HCT116 (cell line): ENCODE measurements around the gene RHBDD1. TPM values are rescaled to one million over a fixed set of nuclear protein-coding genes. Genes with fewer than 3 reads are reported as not detected.

ENCODE experiments used
- ATAC-seq: fragments of 200-7000 bp; cut with Tn5 transposase; 2 replicates; pipeline ENCODE4 v1.9.1; 2020; ENCODE audit warnings: mild to moderate bottlenecking, moderate library complexity
- BruUV-seq: library from RNA; stranded (reverse); fragments of 400-500 nt; replicated peaks from 2 replicates; lab custom pipeline; 2021; lab: Mats Ljungman, UMichigan
- CTCF ChIA-PET: fragments of 300-600 bp; sonication (Branson Sonifier 250); formaldehyde crosslinking; loops from one replicate; lab custom pipeline; 2021; ENCODE audit warnings: antibody characterized with exemption; lab: Charles Lee
- POLR2A ChIA-PET: fragments of 300-600, 350-600 bp; sonication (Branson Sonifier 250); formaldehyde crosslinking; loops from one replicate; lab custom pipeline; 2021; ENCODE audit warnings: antibody characterized with exemption; lab: Charles Lee
- RAD21 ChIA-PET, 2 experiments: fragments of 300-600 bp; sonication (Branson Sonifier 250); formaldehyde crosslinking; loops; one replicate each; lab custom pipeline; 2023; ENCODE audit warnings: low total read pairs in 2 of 2; ENCODE audit not compliant: uncharacterized antibody in 2 of 2, unreplicated experiment in 2 of 2, low non-redundant PET in 1 of 2; lab: Charles Lee
- DNase-seq: peaks from one replicate; pipeline ENCODE4 v3.0.0-alpha.2; 2010; ENCODE audit warnings: low read depth, low spot score
- H2AFZ ChIP-seq: fragments of 200-600 bp; shearing (Covaris generic), sonication (generic); 2 replicates; pipeline ENCODE4 v1.6.1; 2017; ENCODE audit warnings: low read depth, mixed run types, mixed read lengths, antibody characterized with exemption, low read length; ENCODE audit not compliant: poor library complexity, severe bottlenecking
- H3K27ac ChIP-seq: 2 replicates; pipeline ENCODE4 v1.5.1; 2012; ENCODE audit warnings: low read depth, low read length
- H3K27me3 ChIP-seq: fragments of 200-600 bp; sonication (generic); 2 replicates; pipeline ENCODE4 v1.6.1; 2016; ENCODE audit warnings: mixed run types, low read length, mixed read lengths; ENCODE audit not compliant: insufficient read depth
- H3K36me3 ChIP-seq, 2 experiments: fragments of 200-500 bp in 1 of 2; fragments of 200-600 bp in 1 of 2; sonication (Bioruptor generic) in 1 of 2; sonication (generic) in 1 of 2; 2 replicates each; pipeline versions ENCODE4 v1.5.1 to v1.6.1; 2014 to 2016; ENCODE audit warnings: low read length in 2 of 2, inconsistent platforms in 1 of 2, mixed read lengths in 1 of 2, mixed run types in 1 of 2; ENCODE audit not compliant: insufficient read depth in 2 of 2, control insufficient read depth in 1 of 2
- H3K4me1 ChIP-seq, 2 experiments: fragments of 200-600 bp in 1 of 2; sonication (generic) in 1 of 2; 2 replicates each; pipeline versions ENCODE4 v1.5.1 to v1.6.1; 2012 to 2017; ENCODE audit warnings: low read length in 2 of 2, inconsistent platforms in 1 of 2, mild to moderate bottlenecking in 1 of 2, mixed read lengths in 1 of 2, mixed run types in 1 of 2, moderate library complexity in 1 of 2; ENCODE audit not compliant: insufficient read depth in 2 of 2, control insufficient read depth in 1 of 2
- H3K4me2 ChIP-seq: fragments of 200-600 bp; sonication (generic); 2 replicates; pipeline ENCODE4 v1.6.1; 2017; ENCODE audit warnings: mixed run types, low read length, mixed read lengths
- H3K4me3 ChIP-seq, 2 experiments: fragments of 200-600 bp in 1 of 2; sonication (generic) in 1 of 2; replicated peaks in 1 of 2; 2 replicates each; pipeline ENCODE4 v1.5.1; 2011 to 2016; ENCODE audit warnings: low read length in 2 of 2, control low read depth in 1 of 2, low read depth in 1 of 2, mild to moderate bottlenecking in 1 of 2, mixed read lengths in 1 of 2, mixed run types in 1 of 2
- H3K79me2 ChIP-seq: fragments of 200-600 bp; sonication (generic); 2 replicates; pipeline ENCODE4 v1.6.1; 2017; ENCODE audit warnings: mild to moderate bottlenecking, mixed run types, low read length, moderate library complexity, mixed read lengths; ENCODE audit not compliant: insufficient read depth
- H3K9ac ChIP-seq: fragments of 200-600 bp; sonication (generic); 2 replicates; pipeline ENCODE4 v1.6.1; 2016; ENCODE audit warnings: low read length, mixed read lengths
- H3K9me2 ChIP-seq: fragments of 200-600 bp; sonication (generic), shearing (Covaris generic); 2 replicates; pipeline ENCODE4 v1.6.1; 2017; ENCODE audit warnings: mixed run types, mild to moderate bottlenecking, moderate library complexity; ENCODE audit not compliant: insufficient read depth
- H3K9me3 ChIP-seq, 2 experiments: fragments of 200-500 bp in 1 of 2; fragments of 200-600 bp in 1 of 2; sonication (Bioruptor generic) in 1 of 2; sonication (generic) in 1 of 2; 2 replicates each; pipeline ENCODE4 v1.6.1; 2014 to 2017; ENCODE audit warnings: low read length in 2 of 2, mixed read lengths in 2 of 2, inconsistent platforms in 1 of 2, low read depth in 1 of 2, mild to moderate bottlenecking in 1 of 2, mixed run types in 1 of 2, moderate library complexity in 1 of 2; ENCODE audit not compliant: control insufficient read depth in 1 of 2, insufficient read depth in 1 of 2
- H4K20me1 ChIP-seq: fragments of 200-600 bp; sonication (generic), shearing (Covaris generic); 2 replicates; pipeline ENCODE4 v1.6.1; 2017; ENCODE audit warnings: mixed run types, mild to moderate bottlenecking, moderate library complexity; ENCODE audit not compliant: insufficient read depth
- ATF3 ChIP-seq: IDR thresholded peaks from 2 replicates; pipeline ENCODE4 v1.6.1; 2012
- CBX3 ChIP-seq: IDR thresholded peaks from 2 replicates; pipeline ENCODE4 v1.6.1; 2012; ENCODE audit warnings: low read depth
- CEBPB ChIP-seq: IDR thresholded peaks from 2 replicates; pipeline ENCODE4 v1.6.1; 2012; ENCODE audit warnings: low read depth
- CTCF ChIP-seq, 3 experiments: fragments of 200-600 bp in 1 of 3; sonication (generic) in 1 of 3; IDR thresholded peaks in 2 of 3; conservative IDR thresholded peaks in 1 of 3; 2 replicates each; pipeline ENCODE4 v1.5.1; 2012 to 2017; ENCODE audit warnings: low read depth in 2 of 3, low read length in 2 of 3, antibody characterized with exemption in 1 of 3, borderline replicate concordance in 1 of 3, control low read depth in 1 of 3, mild to moderate bottlenecking in 1 of 3, mixed read lengths in 1 of 3, mixed run types in 1 of 3, moderate library complexity in 1 of 3; ENCODE audit not compliant: insufficient read depth in 1 of 3
- EGR1 ChIP-seq: IDR thresholded peaks from 2 replicates; pipeline ENCODE4 v1.6.1; 2012; ENCODE audit warnings: low read depth
- ELF1 ChIP-seq: IDR thresholded peaks from 2 replicates; pipeline ENCODE4 v1.6.1; 2012; ENCODE audit warnings: low read depth, borderline replicate concordance
- EZH2 ChIP-seq: fragments of 200-600 bp; sonication (generic); IDR thresholded peaks from 2 replicates; pipeline ENCODE4 v1.6.1; 2017; ENCODE audit warnings: antibody characterized with exemption, mixed run types
- FOSL1 ChIP-seq: IDR thresholded peaks from 2 replicates; pipeline ENCODE4 v1.6.1; 2012; ENCODE audit warnings: low read depth
- MAX ChIP-seq: IDR thresholded peaks from 2 replicates; pipeline ENCODE4 v1.6.1; 2012
- POLR2A ChIP-seq: IDR thresholded peaks from 2 replicates; pipeline ENCODE4 v1.7.0; 2011; ENCODE audit warnings: borderline replicate concordance; ENCODE audit not compliant: insufficient read depth, insufficient read length; ENCODE audit errors: extremely low read depth
- POLR2AphosphoS5 ChIP-seq: IDR thresholded peaks from 2 replicates; pipeline ENCODE4 v1.6.1; 2011; ENCODE audit warnings: mild to moderate bottlenecking, low read depth, low read length, moderate library complexity
- REST ChIP-seq: IDR thresholded peaks from 2 replicates; pipeline ENCODE4 v1.6.1; 2012; ENCODE audit warnings: low read depth
- SIN3A ChIP-seq: IDR thresholded peaks from 2 replicates; pipeline ENCODE4 v1.6.1; 2012; ENCODE audit warnings: low read depth
- SP1 ChIP-seq: IDR thresholded peaks from 2 replicates; pipeline ENCODE4 v1.6.1; 2012; ENCODE audit warnings: low read depth
- SRF ChIP-seq: IDR thresholded peaks from 2 replicates; pipeline ENCODE4 v1.6.1; 2012; ENCODE audit warnings: low read depth
- TCF7L2 ChIP-seq: IDR thresholded peaks from 2 replicates; pipeline ENCODE4 v1.7.0; 2011; ENCODE audit warnings: borderline replicate concordance, inconsistent platforms; ENCODE audit not compliant: insufficient read depth, insufficient read length; ENCODE audit errors: extremely low read depth
- YY1 ChIP-seq: IDR thresholded peaks from 2 replicates; pipeline ENCODE4 v1.6.1; 2011; ENCODE audit warnings: low read length, low read depth, moderate library complexity, mild to moderate bottlenecking; ENCODE audit not compliant: insufficient replicate concordance; ENCODE audit errors: extremely low read depth
- ZBTB33 ChIP-seq: IDR thresholded peaks from 2 replicates; pipeline ENCODE4 v1.6.1; 2011; ENCODE audit warnings: mild to moderate bottlenecking, low read length, moderate library complexity; ENCODE audit not compliant: insufficient replicate concordance; ENCODE audit errors: extremely low read depth
- intact Hi-C: fragments of 100-400 bp; cut with micrococcal nuclease; formaldehyde crosslinking; loops from 2 replicates; pipeline ENCODE4 v1.10.0; 2022
- total RNA-seq: library from RNA; stranded (reverse); gene quantifications from one replicate; pipeline ENCODE4 v1.2.1, GENCODE V29; 2021; ENCODE audit not compliant: unreplicated experiment

Gene RHBDD1
- total RNA-seq, 1 experiment from 2014 or later: 73.8 TPM

- intact Hi-C loops: no loop called here
- RAD21 ChIA-PET: no interaction called here
Observed at GRCh38 chr2:226865273-226865672, 29.4 kb downstream of the RHBDD1 start.

More at GRCh38 chr2:226865273-226865672, 29.4 kb downstream of the RHBDD1 start:
- H3K4me1 ChIP-seq: peaks cover 17% of the 10 kb centered on the region in 2 experiments
- no peaks in the 10 kb centered on the region for H4K20me1 ChIP-seq
- no peak overlapping the region for H3K27ac ChIP-seq
- peaks cover 22% of the 10 kb centered on the region; the same call in 1 of the 2 replicates for H3K79me2 ChIP-seq
- no peak overlapping the region for H3K4me3 ChIP-seq
- POLR2A ChIA-PET: no interaction called here
- no peaks in the 10 kb centered on the region for H3K9me3 ChIP-seq
- peaks cover 0 to 16% of the 10 kb centered on the region in 2 experiments; a peak in 3 of 4 replicates for H3K36me3 ChIP-seq
- H3K9ac ChIP-seq: no peak overlapping the region
- TF ChIP-seq CTCF (IDR thresholded peaks at IDR 0.05 in 2 of 3, conservative IDR thresholded peaks at IDR 0.05 in 1 of 3; ENCODE audit: borderline replicate concordance in 1 of 3, insufficient read depth in 1 of 3, low read depth in 2 of 3, low read length in 2 of 3) (no peak), FOSL1 (no peak), TCF7L2 (no peak), SRF (no peak), SIN3A (no peak), EGR1 (no peak), YY1 (no peak), CEBPB (no peak), ATF3 (no peak), ELF1 (no peak), REST (no peak), MAX (no peak), ZBTB33 (no peak), POLR2A (no peak), SP1 (no peak), EZH2 (no peak), POLR2AphosphoS5 (no peak), CBX3 (no peak)
- no peak for ATAC-seq
- H3K4me2 ChIP-seq: no peak overlapping the region
- H3K9me2 ChIP-seq: no peaks in the 10 kb centered on the region
- no peaks in the 10 kb centered on the region for H3K27me3 ChIP-seq
- no peak overlapping the region for H2AFZ ChIP-seq
- CTCF ChIA-PET: no interaction called here
- no peak for DNase-seq
- no TSS peak for BruUV-seq
